GM23338 (cell line): ENCODE results near the gene DNAJB13. TPM values are rescaled to one million over a fixed set of nuclear protein-coding genes. Genes with fewer than 3 reads are reported as not detected.

Experiments
- CREB1 ChIP-seq: fragments of 250-450 bp; sonication (Bioruptor Pico); IDR thresholded peaks from 2 replicates; pipeline ENCODE4 v1.5.0; 2020; ENCODE audit warnings: low read depth, mild to moderate bottlenecking, moderate library complexity
- NANOG ChIP-seq: IDR thresholded peaks from 2 replicates; pipeline ENCODE4 v1.6.1; 2016; ENCODE audit warnings: antibody characterized with exemption, borderline replicate concordance
- ZNF462 ChIP-seq: fragments of 250-450 bp; sonication (Bioruptor Pico); IDR thresholded peaks from 2 replicates; pipeline ENCODE4 v1.5.0; 2020; ENCODE audit warnings: mild to moderate bottlenecking, moderate library complexity
- polyA plus RNA-seq: library from polyadenylated mRNA; unstranded; fragments of >200 nt; fragmentation: Nextera tagmentation; extraction: Ambion mirVana; gene quantifications from 2 replicates; pipeline ENCODE4 v1.2.1, GENCODE V29; 2016
- total RNA-seq: library from RNA; depleted of rRNA; stranded (reverse); fragments of >200 nt; shearing (Covaris generic); gene quantifications from 2 replicates; pipeline ENCODE4 v1.2.3, GENCODE V29; 2014
- TF ChIP-seq, protein P1 (sequence below): IDR thresholded peaks from one replicate; pipeline ENCODE4 v1.6.1; 2018; ENCODE audit warnings: antibody characterized with exemption; ENCODE audit not compliant: unreplicated experiment
- TF ChIP-seq, protein P2 (sequence below), 2 experiments: fragments of 200-600 bp in 1 of 2; sonication (generic) in 1 of 2; conservative IDR thresholded peaks; 2 replicates each; pipeline versions ENCODE4 v1.5.1 to v1.6.1; 2016 to 2017; ENCODE audit warnings: antibody characterized with exemption in 2 of 2, low read depth in 2 of 2, mild to moderate bottlenecking in 2 of 2, moderate library complexity in 1 of 2

DNAJB13 gene
- total and polyA plus RNA-seq, 2 experiments from 2014 or later, result 0.14 to 0.32 TPM

GRCh38 chr11:74006743-74007304 is 56.0 kb downstream of the DNAJB13 start (continued):
- TF ChIP-seq ZNF462 (CRISPR knock-in tag) (no peak), NANOG (no peak), CREB1 (CRISPR knock-in tag) (no peak)
- TF ChIP-seq, protein P1, sequence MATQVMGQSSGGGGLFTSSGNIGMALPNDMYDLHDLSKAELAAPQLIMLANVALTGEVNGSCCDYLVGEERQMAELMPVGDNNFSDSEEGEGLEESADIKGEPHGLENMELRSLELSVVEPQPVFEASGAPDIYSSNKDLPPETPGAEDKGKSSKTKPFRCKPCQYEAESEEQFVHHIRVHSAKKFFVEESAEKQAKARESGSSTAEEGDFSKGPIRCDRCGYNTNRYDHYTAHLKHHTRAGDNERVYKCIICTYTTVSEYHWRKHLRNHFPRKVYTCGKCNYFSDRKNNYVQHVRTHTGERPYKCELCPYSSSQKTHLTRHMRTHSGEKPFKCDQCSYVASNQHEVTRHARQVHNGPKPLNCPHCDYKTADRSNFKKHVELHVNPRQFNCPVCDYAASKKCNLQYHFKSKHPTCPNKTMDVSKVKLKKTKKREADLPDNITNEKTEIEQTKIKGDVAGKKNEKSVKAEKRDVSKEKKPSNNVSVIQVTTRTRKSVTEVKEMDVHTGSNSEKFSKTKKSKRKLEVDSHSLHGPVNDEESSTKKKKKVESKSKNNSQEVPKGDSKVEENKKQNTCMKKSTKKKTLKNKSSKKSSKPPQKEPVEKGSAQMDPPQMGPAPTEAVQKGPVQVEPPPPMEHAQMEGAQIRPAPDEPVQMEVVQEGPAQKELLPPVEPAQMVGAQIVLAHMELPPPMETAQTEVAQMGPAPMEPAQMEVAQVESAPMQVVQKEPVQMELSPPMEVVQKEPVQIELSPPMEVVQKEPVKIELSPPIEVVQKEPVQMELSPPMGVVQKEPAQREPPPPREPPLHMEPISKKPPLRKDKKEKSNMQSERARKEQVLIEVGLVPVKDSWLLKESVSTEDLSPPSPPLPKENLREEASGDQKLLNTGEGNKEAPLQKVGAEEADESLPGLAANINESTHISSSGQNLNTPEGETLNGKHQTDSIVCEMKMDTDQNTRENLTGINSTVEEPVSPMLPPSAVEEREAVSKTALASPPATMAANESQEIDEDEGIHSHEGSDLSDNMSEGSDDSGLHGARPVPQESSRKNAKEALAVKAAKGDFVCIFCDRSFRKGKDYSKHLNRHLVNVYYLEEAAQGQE, result no peak
- TF ChIP-seq, protein P2, sequence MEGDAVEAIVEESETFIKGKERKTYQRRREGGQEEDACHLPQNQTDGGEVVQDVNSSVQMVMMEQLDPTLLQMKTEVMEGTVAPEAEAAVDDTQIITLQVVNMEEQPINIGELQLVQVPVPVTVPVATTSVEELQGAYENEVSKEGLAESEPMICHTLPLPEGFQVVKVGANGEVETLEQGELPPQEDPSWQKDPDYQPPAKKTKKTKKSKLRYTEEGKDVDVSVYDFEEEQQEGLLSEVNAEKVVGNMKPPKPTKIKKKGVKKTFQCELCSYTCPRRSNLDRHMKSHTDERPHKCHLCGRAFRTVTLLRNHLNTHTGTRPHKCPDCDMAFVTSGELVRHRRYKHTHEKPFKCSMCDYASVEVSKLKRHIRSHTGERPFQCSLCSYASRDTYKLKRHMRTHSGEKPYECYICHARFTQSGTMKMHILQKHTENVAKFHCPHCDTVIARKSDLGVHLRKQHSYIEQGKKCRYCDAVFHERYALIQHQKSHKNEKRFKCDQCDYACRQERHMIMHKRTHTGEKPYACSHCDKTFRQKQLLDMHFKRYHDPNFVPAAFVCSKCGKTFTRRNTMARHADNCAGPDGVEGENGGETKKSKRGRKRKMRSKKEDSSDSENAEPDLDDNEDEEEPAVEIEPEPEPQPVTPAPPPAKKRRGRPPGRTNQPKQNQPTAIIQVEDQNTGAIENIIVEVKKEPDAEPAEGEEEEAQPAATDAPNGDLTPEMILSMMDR (conservative IDR thresholded peaks at IDR 0.05; ENCODE audit: low read depth in 2 of 2), result no peak
